H1 (cell line): ENCODE measurements around the gene PLXNA4. TPM values are rescaled to one million over a fixed set of nuclear protein-coding genes. Genes with fewer than 3 reads are reported as not detected.

Experiments used
- CTCF ChIA-PET: fragments of 300-600 bp; sonication (Branson Sonifier 250); formaldehyde crosslinking; loops from one replicate; lab custom pipeline; 2021; ENCODE audit not compliant: partially characterized antibody; lab: Charles Lee
- POLR2A ChIA-PET: fragments of 300-600 bp; sonication (Branson Sonifier 250); formaldehyde crosslinking; loops from one replicate; lab custom pipeline; 2021; ENCODE audit warnings: inconsistent platforms; ENCODE audit not compliant: partially characterized antibody; lab: Charles Lee
- DNase-seq, 2 experiments: peaks; one replicate each; pipeline versions ENCODE4 v3.0.0 to v3.0.0-alpha.2; 2010 to 2022; ENCODE audit warnings: low spot score in 2 of 2, low read depth in 1 of 2, mixed read lengths in 1 of 2
- FAIRE-seq: peaks from 2 replicates; lab custom pipeline; 2011; peaks lifted over from hg19 to GRCh38; lab: Jason Lieb, UNC
- H2AFZ ChIP-seq: 2 replicates; pipeline ENCODE4 v1.8.1; 2012; ENCODE audit warnings: low read length, inconsistent platforms
- H2AK5ac ChIP-seq: 2 replicates; pipeline ENCODE4 v1.6.1; 2013; ENCODE audit warnings: low read depth, low read length
- H2BK120ac ChIP-seq: replicated peaks from 2 replicates; pipeline ENCODE3; 2013; ENCODE audit warnings: low read depth, low read length, inconsistent platforms
- H2BK12ac ChIP-seq: 2 replicates; pipeline ENCODE4 v1.6.1; 2013; ENCODE audit warnings: low read depth, low read length
- H2BK15ac ChIP-seq: 2 replicates; pipeline ENCODE4 v1.6.1; 2013; ENCODE audit warnings: low read length
- H2BK20ac ChIP-seq: 2 replicates; pipeline ENCODE4 v1.6.1; 2013; ENCODE audit warnings: low read length
- H2BK5ac ChIP-seq: 2 replicates; pipeline ENCODE4 v1.6.1; 2013; ENCODE audit warnings: low read depth, low read length
- H3K14ac ChIP-seq: 2 replicates; pipeline ENCODE4 v1.6.1; 2013; ENCODE audit warnings: inconsistent platforms; ENCODE audit not compliant: insufficient read length
- H3K18ac ChIP-seq: 2 replicates; pipeline ENCODE4 v1.6.1; 2013; ENCODE audit warnings: low read length; ENCODE audit errors: extremely low read depth
- H3K23ac ChIP-seq: 2 replicates; pipeline ENCODE4 v1.6.1; 2013; ENCODE audit warnings: inconsistent platforms; ENCODE audit not compliant: insufficient read length
- H3K23me2 ChIP-seq: 2 replicates; pipeline ENCODE4 v1.6.1; 2013; ENCODE audit warnings: low read depth, low read length
- H3K27ac ChIP-seq: 2 replicates; pipeline ENCODE4 v1.6.1; 2011; ENCODE audit warnings: low read depth, low read length, inconsistent platforms
- H3K27me3 ChIP-seq, 4 experiments: replicated peaks in 1 of 4; 1 replicate in 1 of 4; 2 replicates in 3 of 4; pipeline versions ENCODE4 v1.6.1 to v1.8.1; 2011 to 2013; ENCODE audit warnings: low read length in 3 of 4, mild to moderate bottlenecking in 3 of 4, inconsistent platforms in 2 of 4, mixed read lengths in 2 of 4, moderate library complexity in 1 of 4; ENCODE audit not compliant: control insufficient read depth in 3 of 4, insufficient read depth in 3 of 4; ENCODE audit errors: extremely low read depth in 1 of 4
- H3K36me3 ChIP-seq, 4 experiments: 2 replicates each; pipeline versions ENCODE4 v1.6.1 to v1.8.1; 2011 to 2013; ENCODE audit warnings: mild to moderate bottlenecking in 4 of 4, low read length in 3 of 4, moderate library complexity in 2 of 4, control low read depth in 1 of 4, inconsistent platforms in 1 of 4; ENCODE audit not compliant: insufficient read depth in 4 of 4, control insufficient read depth in 2 of 4
- H3K4ac ChIP-seq: replicated peaks from 2 replicates; pipeline ENCODE3; 2013; ENCODE audit warnings: low read length, low read depth, mixed read lengths, inconsistent platforms; ENCODE audit not compliant: insufficient read length
- H3K4me1 ChIP-seq, 4 experiments: replicated peaks in 1 of 4; 1 replicate in 1 of 4; 2 replicates in 3 of 4; pipeline versions ENCODE4 v1.6.1 to v1.8.1; 2011 to 2013; ENCODE audit warnings: low read length in 3 of 4, inconsistent platforms in 2 of 4, mixed read lengths in 1 of 4; ENCODE audit not compliant: insufficient read depth in 4 of 4, control insufficient read depth in 3 of 4
- H3K4me2 ChIP-seq, 2 experiments: 2 replicates each; pipeline versions ENCODE4 v1.6.1 to v1.8.1; 2011 to 2013; ENCODE audit warnings: low read depth in 2 of 2, low read length in 2 of 2, control low read depth in 1 of 2, inconsistent platforms in 1 of 2, mild to moderate bottlenecking in 1 of 2; ENCODE audit not compliant: insufficient read depth in 1 of 2
- H3K4me3 ChIP-seq, 4 experiments: fragments of 200-600, 300-600 bp in 1 of 4; sonication (generic), shearing (Covaris generic), sonication (Bioruptor Twin) in 1 of 4; 2 replicates each; pipeline versions ENCODE4 v1.5.1 to v1.8.1; 2011 to 2016; ENCODE audit warnings: low read length in 4 of 4, low read depth in 3 of 4, control low read depth in 2 of 4, inconsistent platforms in 2 of 4, mild to moderate bottlenecking in 2 of 4, mixed read lengths in 1 of 4, moderate library complexity in 1 of 4; ENCODE audit not compliant: insufficient read depth in 2 of 4; ENCODE audit errors: extremely low read depth in 1 of 4
- H3K56ac ChIP-seq: replicated peaks from 2 replicates; pipeline ENCODE3; 2013; ENCODE audit warnings: low read depth, mild to moderate bottlenecking, mixed read lengths, low read length, inconsistent platforms; ENCODE audit not compliant: insufficient read length
- H3K79me1 ChIP-seq: 2 replicates; pipeline ENCODE4 v1.6.1; 2013; ENCODE audit warnings: low read depth, low read length, control low read depth
- H3K79me2 ChIP-seq, 2 experiments: 2 replicates each; pipeline versions ENCODE4 v1.6.1 to v1.8.1; 2012 to 2013; ENCODE audit warnings: low read length in 2 of 2, mild to moderate bottlenecking in 2 of 2, inconsistent platforms in 1 of 2; ENCODE audit not compliant: insufficient read depth in 2 of 2, control insufficient read depth in 1 of 2
- H3K9ac ChIP-seq, 4 experiments: replicated peaks in 1 of 4; 1 replicate in 1 of 4; 2 replicates in 3 of 4; pipeline versions ENCODE4 v1.6.1 to v1.8.1; 2011 to 2013; ENCODE audit warnings: low read depth in 3 of 4, low read length in 3 of 4, control low read depth in 2 of 4, mild to moderate bottlenecking in 2 of 4, moderate library complexity in 2 of 4, inconsistent platforms in 1 of 4; ENCODE audit errors: extremely low read depth in 1 of 4
- H3K9me3 ChIP-seq, 2 experiments: 2 replicates each; pipeline versions ENCODE4 v1.6.1 to v1.8.1; 2012 to 2013; ENCODE audit warnings: mild to moderate bottlenecking in 2 of 2, moderate library complexity in 2 of 2, control low read depth in 1 of 2, inconsistent platforms in 1 of 2, low read depth in 1 of 2, low read length in 1 of 2, mixed read lengths in 1 of 2; ENCODE audit not compliant: insufficient read depth in 2 of 2
- H4K20me1 ChIP-seq, 2 experiments: replicated peaks in 1 of 2; 2 replicates each; pipeline versions ENCODE3 to v1.8.1; 2011 to 2013; ENCODE audit warnings: inconsistent platforms in 2 of 2, low read length in 2 of 2, mild to moderate bottlenecking in 1 of 2; ENCODE audit not compliant: insufficient read depth in 2 of 2, control insufficient read depth in 1 of 2
- H4K5ac ChIP-seq: 2 replicates; pipeline ENCODE4 v1.6.1; 2013; ENCODE audit warnings: low read length, low read depth, mixed read lengths, inconsistent platforms; ENCODE audit not compliant: insufficient read length
- H4K8ac ChIP-seq: 2 replicates; pipeline ENCODE4 v1.8.0; 2013; ENCODE audit warnings: mild to moderate bottlenecking, moderate library complexity, low read length, inconsistent platforms; ENCODE audit not compliant: insufficient read depth; ENCODE audit errors: extremely low read depth
- H4K91ac ChIP-seq: replicated peaks from 2 replicates; pipeline ENCODE3; 2013; ENCODE audit warnings: low read length, mixed read lengths, inconsistent platforms; ENCODE audit not compliant: insufficient read length
- BRCA1 ChIP-seq: IDR thresholded peaks from 2 replicates; pipeline ENCODE4 v1.6.1; 2012; ENCODE audit warnings: low read depth, low read length, improper control_type of control experiment
- CTBP2 ChIP-seq: IDR thresholded peaks from 2 replicates; pipeline ENCODE4 v1.7.0; 2011; ENCODE audit warnings: borderline replicate concordance, mild to moderate bottlenecking, moderate library complexity, mixed read lengths, low read length; ENCODE audit not compliant: insufficient read depth, insufficient read length
- GABPA ChIP-seq: IDR thresholded peaks from 2 replicates; pipeline ENCODE4 v1.6.1; 2011; ENCODE audit warnings: mild to moderate bottlenecking, low read length, moderate library complexity, borderline replicate concordance; ENCODE audit not compliant: insufficient read depth
- POLR2A ChIP-seq, 2 experiments: IDR thresholded peaks; 1 replicate in 1 of 2; 2 replicates in 1 of 2; pipeline ENCODE4 v1.6.1; 2011; ENCODE audit warnings: low read depth in 2 of 2, low read length in 2 of 2, mild to moderate bottlenecking in 2 of 2; ENCODE audit errors: control extremely low read depth in 1 of 2
- RBBP5 ChIP-seq: IDR thresholded peaks from 2 replicates; pipeline ENCODE4 v1.7.1; 2012; ENCODE audit warnings: low read depth, mild to moderate bottlenecking, inconsistent platforms, low read length, moderate library complexity, borderline replicate concordance
- SP2 ChIP-seq: IDR thresholded peaks from 2 replicates; pipeline ENCODE4 v1.6.1; 2012; ENCODE audit warnings: mild to moderate bottlenecking, low read length, inconsistent platforms
- WGBS, 2 experiments: shearing (Covaris generic) in 1 of 2; methylation state at CpG; one replicate each; pipeline versions ENCODE4 v1.1.6 to v1.1.7; 2013 to 2015; ENCODE audit warnings: low lambda C conversion rate in 2 of 2, mixed read lengths in 2 of 2, inconsistent platforms in 1 of 2, low coverage in 1 of 2, missing lambda C conversion rate in 1 of 2; ENCODE audit not compliant: insufficient replicate concordance in 2 of 2, insufficient coverage in 1 of 2, insufficient read length in 1 of 2; ENCODE audit errors: extremely low coverage in 1 of 2, missing lambda C conversion rate in 1 of 2; 5-methylcytosine and 5-hydroxymethylcytosine counted together
- polyA plus RNA-seq, 7 experiments: library from polyadenylated mRNA; depleted of rRNA in 3 of 7; stranded (reverse) in 5 of 7; unstranded in 2 of 7; fragments of >200 nt in 5 of 7; fragments of 200-250 nt in 2 of 7; gene quantifications; 1 replicate in 5 of 7; 2 replicates in 1 of 7; 4 replicates in 1 of 7; pipeline versions ENCODE4 v1.2.1 to v1.2.3, GENCODE V29; 2011 to 2013; ENCODE audit warnings: missing spikeins in 2 of 7, mixed read lengths in 2 of 7
- total RNA-seq: library from RNA; stranded (reverse); fragmentation: NEBNext Ultra II Directional; extraction: Animal tissue kit (Norgen Biotek cat#: 25700); gene quantifications from 2 replicates; pipeline ENCODE4 v1.2.1, GENCODE V29; 2021

PLXNA4 gene
- total and polyA plus RNA-seq, 2 of the 8 experiments (the other 6 are each of a cell fraction or from before 2014, with no cell fraction given) = 0.76 to 0.79 TPM

GRCh38 chr7:132187391-132187790 lies 388.9 kb downstream of the PLXNA4 start:
- peak overlapping the region; percentile 98 for H3K18ac ChIP-seq
- H2AK5ac ChIP-seq = no peak overlapping the region; the same call in 1 of the 2 replicates
- H2BK5ac ChIP-seq = peak overlapping the region; percentile 91; the same call in 1 of the 2 replicates
- H3K36me3 ChIP-seq = no peaks in the 10 kb centered on the region; a peak in 1 of 8 replicates
- peaks cover 18 to 36% (median 25%) of the 10 kb centered on the region in 4 experiments for H3K4me1 ChIP-seq
- peaks cover 4 to 13% of the 10 kb centered on the region in 2 experiments; a peak in 3 of 4 replicates for H3K9me3 ChIP-seq
- H3K79me1 ChIP-seq = no peaks in the 10 kb centered on the region
- ChIA-PET POLR2A (interaction anchor here (1.4 kb wide), 1 partner anchor 17 kb away, joined by 7 read pairs; no protein-coding TSS in a partner anchor), CTCF (interaction anchor here (0.9 to 3.4 kb wide), 12 partner anchors 16 to 498 kb away, joined by 3 to 16 read pairs (median 4); no protein-coding TSS in a partner anchor)
- H3K23ac ChIP-seq = no peak overlapping the region
- no peak for FAIRE-seq
- no peak overlapping the region for H3K56ac ChIP-seq
- peak overlapping the region; percentile 97 for H2BK20ac ChIP-seq
- WGBS, 2 experiments = 92% methylated on average over 6 of the region's 6 CpGs; no CpG with 5 or more reads in 1 of the 2 experiments
- H3K14ac ChIP-seq = no peak overlapping the region
- no peak overlapping the region for H4K8ac ChIP-seq
- no peaks in the 10 kb centered on the region for H3K79me2 ChIP-seq
- peak overlapping the region in 2 of 4 experiments; percentile 4 to 30; a peak in 2 of 8 replicates for H3K4me3 ChIP-seq
- H3K9ac ChIP-seq = no peak overlapping the region
- no peak for DNase-seq
- H3K27me3 ChIP-seq = no peaks in the 10 kb centered on the region
- peak overlapping the region; percentile 22 to 62; a peak in 1 of 4 replicates for H3K4me2 ChIP-seq
- H2BK120ac ChIP-seq = peak overlapping the region; percentile 95
- peak overlapping the region; percentile 95; the same call in 1 of the 2 replicates for H2BK12ac ChIP-seq
- TF ChIP-seq CTBP2 = no peak
- no peak for TF ChIP-seq BRCA1
- no peak for TF ChIP-seq RBBP5
- no peak for TF ChIP-seq GABPA
- TF ChIP-seq SP2 = no peak
- TF ChIP-seq POLR2A (IDR thresholded peaks at IDR 0.05; ENCODE audit: control extremely low read depth in 1 of 2, low read depth in 2 of 2, low read length in 2 of 2) = no peak
- H3K27ac ChIP-seq = 0 out of 2 replicates have a peak overlapping the region, but pooled peaks have one; percentile 62
- H3K4ac ChIP-seq = peak overlapping the region; percentile 59
- no peaks in the 10 kb centered on the region for H4K20me1 ChIP-seq
- H4K5ac ChIP-seq = peak overlapping the region; percentile 76
- peaks cover 3% of the 10 kb centered on the region; the same call in 1 of the 2 replicates for H3K23me2 ChIP-seq
- H2BK15ac ChIP-seq = no peak overlapping the region; the same call in 1 of the 2 replicates
- H4K91ac ChIP-seq = peak overlapping the region; percentile 97
- H2AFZ ChIP-seq = no peak overlapping the region
